HG03135 (cell line): ENCODE measurements around the gene FMNL2.
"Not testable (repeated sequence)": the region's sequence is repeated elsewhere in the genome, so short reads cannot be mapped to it uniquely, and the experiment has no call there.

ENCODE experiments used
- ATAC-seq: cut with Tn5 transposase; IDR thresholded peaks from one replicate; pipeline ENCODE4 v1.9.1; 2021; ENCODE audit warnings: mild to moderate bottlenecking, moderate library complexity; ENCODE audit not compliant: unreplicated experiment

Gene FMNL2

GRCh38 chr2:152466041-152466440 lies 131.1 kb downstream of the FMNL2 start:
- ATAC-seq, result no peak

GRCh38 chr2:152466980-152467676 lies 132.2 kb downstream of the FMNL2 start:
- ATAC-seq, result peak; percentile 95

- no peak for ATAC-seq
Observed at GRCh38 chr2:152467677-152468410, 132.9 kb downstream of the FMNL2 start.

- no peak for ATAC-seq
Observed at GRCh38 chr2:152468899-152469692, 134.1 kb downstream of the FMNL2 start.

GRCh38 chr2:152470861-152471854 lies 136.2 kb downstream of the FMNL2 start:
- no peak for ATAC-seq

GRCh38 chr2:152472481-152472887 lies 137.5 kb downstream of the FMNL2 start:
- no peak for ATAC-seq

GRCh38 chr2:152473151-152473857 lies 138.3 kb downstream of the FMNL2 start:
- no peak for ATAC-seq

- not testable (repeated sequence) for ATAC-seq
Observed at GRCh38 chr2:152474523-152474922, 139.5 kb downstream of the FMNL2 start.

GRCh38 chr2:152475982-152476381 lies 141.0 kb downstream of the FMNL2 start:
- ATAC-seq, result no peak

GRCh38 chr2:152477347-152478092 lies 142.5 kb downstream of the FMNL2 start:
- ATAC-seq, result no peak

GRCh38 chr2:152479282-152479681 lies 144.3 kb downstream of the FMNL2 start:
- ATAC-seq, result no peak

GRCh38 chr2:152480821-152481399 lies 145.9 kb downstream of the FMNL2 start:
- ATAC-seq, result no peak

- ATAC-seq, result no peak
Observed at GRCh38 chr2:152481881-152482583, 147.1 kb downstream of the FMNL2 start.

- no peak for ATAC-seq
Observed at GRCh38 chr2:152483276-152484063, 148.5 kb downstream of the FMNL2 start.

- ATAC-seq, result no peak
Observed at GRCh38 chr2:152485954-152486736, 151.2 kb downstream of the FMNL2 start.

- ATAC-seq, result no peak
Observed at GRCh38 chr2:152486737-152487400, 151.9 kb downstream of the FMNL2 start.
